ENCODE measurements around the gene STK16. TPM values are rescaled to one million over a fixed set of nuclear protein-coding genes. Genes with fewer than 3 reads are reported as not detected.
"Not testable (repeated sequence)": the region's sequence is repeated elsewhere in the genome, so short reads cannot be mapped to it uniquely, and the experiment has no call there.

Gene STK16
- total RNA-seq, 1 experiment from 2014 or later, result 11.0 TPM

- Histone ChIP-seq H3K36me3 (no peaks in the 10 kb centered on the region), H3K27ac (peak within 1 kb of the TSS; percentile 42; the same call in 1 of the 2 replicates), H3K4me1 (peaks cover 15% of the 10 kb centered on the region), H3K9me3 (replicated peaks) (no peaks in the 10 kb centered on the region), H3K27me3 (no peaks in the 10 kb centered on the region), H3K4me3 (peak within 1 kb of the TSS; percentile 68)
- DNase-seq, result peak; percentile 97 to 98
Observed at GRCh38 chr2:219279151-219279915, 34.1 kb downstream of the STK16 start, which contains the start of gene DNAJB2. DNAJB2 (plus strand) TSS chr2:219279366; CDS start chr2:219279834, 468 bp downstream.

GRCh38 chr2:219279916-219280516 is 34.7 kb downstream of the STK16 start:
- Histone ChIP-seq H3K4me3 (peak overlapping the region; percentile 68), H3K27me3 (no peaks in the 10 kb centered on the region), H3K36me3 (no peaks in the 10 kb centered on the region), H3K27ac (peak overlapping the region; percentile 42; the same call in 1 of the 2 replicates), H3K9me3 (replicated peaks) (no peaks in the 10 kb centered on the region), H3K4me1 (peaks cover 15% of the 10 kb centered on the region)
- no peak for DNase-seq

GRCh38 chr2:219280651-219281050 is 35.4 kb downstream of the STK16 start:
- peaks cover 15% of the 10 kb centered on the region for H3K4me1 ChIP-seq
- H3K27me3 ChIP-seq, result no peaks in the 10 kb centered on the region
- H3K27ac ChIP-seq, result no peak overlapping the region
- H3K9me3 ChIP-seq (replicated peaks), result no peaks in the 10 kb centered on the region
- no peak for DNase-seq
- no peaks in the 10 kb centered on the region for H3K36me3 ChIP-seq
- H3K4me3 ChIP-seq, result no peak overlapping the region

GRCh38 chr2:219281588-219281987 is 36.3 kb downstream of the STK16 start:
- no peak overlapping the region for H3K4me3 ChIP-seq
- H3K36me3 ChIP-seq, result no peaks in the 10 kb centered on the region
- no peaks in the 10 kb centered on the region for H3K27me3 ChIP-seq
- no peak for DNase-seq
- H3K27ac ChIP-seq, result no peak overlapping the region
- H3K9me3 ChIP-seq (replicated peaks), result no peaks in the 10 kb centered on the region
- peaks cover 15% of the 10 kb centered on the region for H3K4me1 ChIP-seq

DNA sequence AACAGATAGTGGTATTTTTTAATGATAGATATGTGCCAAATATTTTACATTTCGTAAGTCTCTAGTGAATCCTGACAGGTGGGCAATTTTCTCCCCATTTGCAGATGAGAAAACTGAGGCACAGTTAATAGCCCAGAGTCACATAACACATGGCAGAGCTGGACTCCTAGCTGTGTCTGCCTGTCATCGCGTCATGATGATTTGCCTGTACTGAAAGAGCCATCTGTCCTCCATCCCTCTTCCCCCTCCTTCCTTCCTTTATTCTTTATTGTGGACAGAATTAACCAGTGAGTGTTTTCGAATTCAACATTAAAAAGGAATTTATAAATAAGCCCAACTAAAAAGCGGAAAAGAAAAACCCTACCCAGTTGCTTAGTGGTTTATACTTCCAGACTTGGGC is 37.1 kb downstream of the STK16 start:
- no peaks in the 10 kb centered on the region for H3K36me3 ChIP-seq
- H3K4me1 ChIP-seq, result peaks cover 15% of the 10 kb centered on the region
- no peak for DNase-seq
- H3K27me3 ChIP-seq, result no peaks in the 10 kb centered on the region
- no peaks in the 10 kb centered on the region for H3K9me3 ChIP-seq (replicated peaks)
- H3K27ac ChIP-seq, result no peak overlapping the region
- no peak overlapping the region for H3K4me3 ChIP-seq

DNA sequence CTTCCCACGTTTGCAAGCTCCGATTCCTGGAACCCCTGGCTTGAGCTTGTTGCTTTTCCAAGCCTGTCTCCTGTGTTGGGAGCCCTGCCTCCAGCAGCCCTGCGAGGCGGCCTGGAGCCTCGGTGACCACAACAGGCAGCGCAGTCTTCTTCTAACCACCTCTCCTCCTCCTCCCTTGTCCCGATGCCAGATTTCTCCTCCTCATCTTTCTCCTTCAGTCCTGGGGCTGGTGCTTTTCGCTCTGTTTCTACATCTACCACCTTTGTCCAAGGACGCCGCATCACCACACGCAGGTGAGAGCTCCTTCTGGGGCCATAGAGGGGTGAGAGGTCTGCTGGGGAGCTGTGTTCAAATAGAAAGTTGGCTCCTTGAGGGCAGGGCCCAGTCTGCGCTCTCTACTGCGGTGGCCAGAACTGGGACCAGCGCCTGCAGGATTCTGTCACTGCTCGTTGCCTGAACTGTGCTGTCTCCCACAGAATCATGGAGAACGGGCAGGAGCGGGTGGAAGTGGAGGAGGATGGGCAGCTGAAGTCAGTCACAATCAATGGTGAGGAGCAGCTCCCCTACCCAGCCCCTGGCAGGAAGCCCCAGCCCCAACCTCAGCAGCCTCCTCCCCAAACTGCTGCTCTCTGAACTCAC is 37.8 kb downstream of the STK16 start:
- no peaks in the 10 kb centered on the region for H3K36me3 ChIP-seq
- peaks cover 12% of the 10 kb centered on the region for H3K4me1 ChIP-seq

GRCh38 chr2:219284501-219285372 is 39.5 kb downstream of the STK16 start:
- H3K36me3 ChIP-seq, result no peaks in the 10 kb centered on the region
- H3K4me1 ChIP-seq, result peaks cover 4% of the 10 kb centered on the region; the same call in 1 of the 2 replicates

More for the DNA sequence above, 37.8 kb downstream of the STK16 start:
- H3K27me3 ChIP-seq, result no peaks in the 10 kb centered on the region
- H3K9me3 ChIP-seq (replicated peaks), result no peaks in the 10 kb centered on the region
- H3K4me3 ChIP-seq, result no peak overlapping the region
- no peak for DNase-seq
- no peak overlapping the region for H3K27ac ChIP-seq

GRCh38 chr2:219285373-219285735 is 40.1 kb downstream of the STK16 start:
- no peaks in the 10 kb centered on the region for H3K9me3 ChIP-seq (replicated peaks)
- H3K27me3 ChIP-seq, result no peaks in the 10 kb centered on the region
- H3K4me3 ChIP-seq, result no peak overlapping the region
- no peak overlapping the region for H3K27ac ChIP-seq
- no peaks in the 10 kb centered on the region for H3K4me1 ChIP-seq
- H3K36me3 ChIP-seq, result no peaks in the 10 kb centered on the region
- DNase-seq, result no peak

More at GRCh38 chr2:219284501-219285372, 39.5 kb downstream of the STK16 start:
- H3K27ac ChIP-seq, result no peak overlapping the region
- no peaks in the 10 kb centered on the region for H3K27me3 ChIP-seq
- H3K4me3 ChIP-seq, result no peak overlapping the region
- DNase-seq, result no peak
- no peaks in the 10 kb centered on the region for H3K9me3 ChIP-seq (replicated peaks)

GRCh38 chr2:219285894-219286425 is 40.7 kb downstream of the STK16 start:
- no peak overlapping the region for H3K27ac ChIP-seq
- DNase-seq, result no peak
- H3K9me3 ChIP-seq (replicated peaks), result no peaks in the 10 kb centered on the region
- H3K36me3 ChIP-seq, result no peaks in the 10 kb centered on the region
- no peaks in the 10 kb centered on the region for H3K4me1 ChIP-seq
- no peak overlapping the region for H3K4me3 ChIP-seq
- H3K27me3 ChIP-seq, result no peaks in the 10 kb centered on the region

GRCh38 chr2:219286436-219287115 is 41.3 kb downstream of the STK16 start:
- no peaks in the 10 kb centered on the region for H3K27me3 ChIP-seq
- H3K27ac ChIP-seq, result no peak overlapping the region
- no peaks in the 10 kb centered on the region for H3K9me3 ChIP-seq (replicated peaks)
- no peak overlapping the region for H3K4me3 ChIP-seq
- no peak for DNase-seq
- no peaks in the 10 kb centered on the region for H3K4me1 ChIP-seq
- no peaks in the 10 kb centered on the region for H3K36me3 ChIP-seq

DNA sequence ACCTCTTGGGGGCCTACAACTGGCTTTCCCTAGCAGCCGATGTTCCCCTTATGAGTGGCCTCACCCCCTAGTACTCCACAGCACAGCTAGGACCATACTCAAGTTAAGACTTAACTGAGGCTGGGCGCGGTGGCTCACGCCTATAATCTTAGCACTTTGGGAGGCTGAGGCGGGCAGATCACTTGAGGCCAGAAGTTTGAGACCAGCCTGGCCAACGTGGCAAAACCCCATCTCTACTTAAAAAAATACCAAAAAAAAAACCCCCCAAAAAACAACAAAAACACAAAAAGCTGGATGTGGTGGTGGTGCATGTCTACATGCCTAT is 41.8 kb downstream of the STK16 start:
- not testable (repeated sequence) for H3K27ac ChIP-seq; H3K4me3 ChIP-seq; DNase-seq; H3K4me1 ChIP-seq; H3K36me3 ChIP-seq; H3K27me3 ChIP-seq; H3K9me3 ChIP-seq (replicated peaks)

DNA sequence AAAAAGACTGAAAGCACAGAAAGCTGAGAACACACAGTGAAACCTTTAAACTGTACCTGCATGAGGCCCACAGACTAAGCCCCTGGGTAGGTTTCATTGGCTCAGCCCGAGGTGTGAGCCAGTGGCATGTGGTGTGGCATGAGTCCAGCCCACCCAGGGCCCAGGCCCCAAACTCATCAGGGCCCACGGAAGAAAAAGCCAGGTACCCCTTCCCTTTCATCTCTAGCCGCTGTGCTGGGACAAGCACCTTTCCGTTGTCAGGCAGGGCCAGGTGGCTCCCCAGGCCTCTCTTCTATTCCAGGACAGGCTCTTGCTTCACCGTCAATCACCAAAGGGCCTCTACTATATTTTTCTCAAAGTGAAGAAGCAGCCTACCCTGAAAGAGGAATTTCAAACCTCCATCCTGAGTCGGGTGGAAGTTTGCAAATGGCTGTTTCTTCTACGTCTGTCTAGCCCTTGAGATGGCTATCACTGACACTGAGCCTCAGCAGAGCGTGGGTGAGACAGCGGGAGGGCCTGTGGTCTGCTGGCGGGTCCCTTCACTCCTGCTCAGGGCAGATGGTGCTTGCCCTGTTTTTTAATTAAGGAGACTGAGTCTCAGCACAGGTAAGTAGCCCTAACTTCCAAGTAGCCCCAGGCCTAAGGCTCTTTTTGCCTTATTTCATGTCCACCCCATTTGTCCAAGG is 42.4 kb downstream of the STK16 start:
- Histone ChIP-seq H3K4me1 (no peaks in the 10 kb centered on the region), H3K27me3 (peaks cover 5% of the 10 kb centered on the region; the same call in 1 of the 2 replicates), H3K36me3 (no peaks in the 10 kb centered on the region), H3K9me3 (replicated peaks) (no peaks in the 10 kb centered on the region), H3K27ac (no peak overlapping the region), H3K4me3 (no peak overlapping the region)
- DNase-seq, result no peak

GRCh38 chr2:219289195-219289536 is 43.9 kb downstream of the STK16 start:
- Histone ChIP-seq H3K4me1 (peaks cover 6% of the 10 kb centered on the region), H3K9me3 (replicated peaks) (no peaks in the 10 kb centered on the region), H3K4me3 (no peak overlapping the region), H3K36me3 (no peaks in the 10 kb centered on the region), H3K27ac (no peak overlapping the region), H3K27me3 (peaks cover 5% of the 10 kb centered on the region; the same call in 1 of the 2 replicates)
- DNase-seq, result no peak
